ENCODE results near the gene PAPLN. TPM values are rescaled to one million over a fixed set of nuclear protein-coding genes. Genes with fewer than 3 reads are reported as not detected.

The PAPLN gene
- total and polyA plus RNA-seq, 2 of the 8 experiments (the other 6 are each of a cell fraction or from before 2014, with no cell fraction given), result 14.8 to 25.6 TPM

- TF ChIP-seq CTCF (IDR thresholded peaks at IDR 0.05; ENCODE audit: control extremely low read depth in 1 of 3, insufficient read depth in 1 of 3, low read depth in 1 of 3, low read length in 3 of 3) (no peak), GTF2F1 (IDR thresholded peaks at IDR 0.05; ENCODE audit: borderline replicate concordance, low read depth, low read length) (no peak), EGR1 (IDR thresholded peaks at IDR 0.05; ENCODE audit: borderline replicate concordance, low read depth, low read length) (no peak), TBP (IDR thresholded peaks at IDR 0.05; ENCODE audit: low read depth, low read length) (no peak), E2F6 (IDR thresholded peaks at IDR 0.05) (no peak), TCF12 (IDR thresholded peaks at IDR 0.05; ENCODE audit: low read depth, low read length) (no peak)
Observed at GRCh38 chr14:73188501-73188911, 48.8 kb upstream of the PAPLN start (continued).

Measured in H1 (cell line).